ENCODE data around the gene SPIN3. TPM values are rescaled to one million over a fixed set of nuclear protein-coding genes. Genes with fewer than 3 reads are reported as not detected.
A peak's percentile ranks its signal among the peaks of the same experiment; 100 is the strongest.

Gene SPIN3
- total RNA-seq (2021; fragmentation: NEBNext Ultra II Directional; extraction: Animal tissue kit (Norgen Biotek cat#: 25700)) = 13.3 and 13.5 TPM in 2 replicates
- polyA plus RNA-seq (2011; rRNA removed) = 9.1 and 10.7 TPM in 2 replicates
- polyA plus RNA-seq (2011; cell fraction: cytosol; rRNA removed) = 13.1 TPM
- polyA plus RNA-seq (2011; cell fraction: nucleus; rRNA removed) = 36.7 TPM
- polyA plus RNA-seq (2012, experiment 1 of 2) = 9.2 to 18.0 TPM (median 13.6 TPM) in 4 replicates
- 2.9 TPM for polyA plus RNA-seq (2012, experiment 2 of 2)
- polyA plus RNA-seq (2013, experiment 1 of 2) = 10.2 TPM
- polyA plus RNA-seq (2013, experiment 2 of 2) = 9.2 TPM
- 11.2 and 14.0 TPM in 2 replicates for polyA minus RNA-seq (2011; rRNA and poly(A)+ RNA removed)
- 12.5 TPM for polyA minus RNA-seq (2011; cell fraction: cytosol; rRNA and poly(A)+ RNA removed)
- 40.6 TPM for polyA minus RNA-seq (2011; cell fraction: nucleus; rRNA and poly(A)+ RNA removed)
- long read RNA-seq, experiment 1, full-length matches to known transcripts = 9 of 10 reads
- long read RNA-seq, experiment 1, partial matches to known transcripts = 1 of 10 reads
- long read RNA-seq, experiment 1, other reads (novel, unspliced or antisense) = 0 of 10 reads
- long read RNA-seq, experiment 2, full-length matches to known transcripts = 6 of 8 reads
- long read RNA-seq, experiment 2, partial matches to known transcripts = 0 of 8 reads
- long read RNA-seq, experiment 2, other reads (novel, unspliced or antisense) = 2 of 8 reads

DNA sequence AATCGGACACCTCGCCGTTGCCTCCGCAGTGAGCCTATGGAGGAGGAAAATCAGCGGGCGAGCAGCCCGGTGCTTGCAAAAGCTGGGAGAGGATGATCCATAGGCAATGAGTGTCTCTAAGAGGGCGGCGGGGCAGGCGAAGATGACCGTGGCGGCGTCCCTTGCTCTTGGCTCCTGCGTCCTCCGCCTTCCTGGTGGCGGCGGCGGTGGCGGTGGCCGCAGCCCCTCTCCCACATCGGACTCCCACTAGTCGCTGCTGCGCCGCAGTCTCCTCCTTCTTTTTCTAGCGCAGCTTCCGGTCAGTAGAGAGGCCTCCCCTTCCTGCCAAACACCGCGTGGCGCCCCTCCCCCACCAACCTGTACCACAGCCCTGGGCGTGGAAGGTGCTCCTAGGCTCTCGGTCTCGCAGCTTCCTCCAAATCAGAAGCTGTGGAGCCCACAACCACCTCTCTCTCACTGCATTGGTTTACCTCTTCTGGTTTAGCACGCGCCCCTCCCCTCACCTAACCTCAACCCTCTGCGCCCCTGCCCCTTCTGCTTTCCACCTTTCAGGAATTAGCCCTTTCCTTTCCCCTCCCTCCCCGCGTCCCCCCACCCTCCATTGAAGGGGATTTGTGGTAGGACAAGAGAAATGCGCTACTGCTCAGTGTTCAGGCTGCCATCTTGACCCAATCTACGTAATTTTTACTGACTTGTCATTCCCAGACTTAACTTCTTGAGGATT, at the start of gene SPIN3:
SPIN3 (minus strand) TSS at position 271 of the 724 bp plus-strand sequence. CDS start 594 bp downstream, outside the sequence.
- 0 out of 7 replicates have a peak, but pooled peaks cover 0 to 7% (median 0%) of the 10 kb centered on the region in 4 experiments for H3K4me1 ChIP-seq (replicated peaks in 1 of 4; ENCODE audit: control insufficient read depth in 3 of 4, insufficient read depth in 4 of 4, low read length in 3 of 4)
- FAIRE-seq (peak; percentile 82), DNase-seq (ENCODE audit: low read depth in 1 of 2, low spot score in 2 of 2) (peak; percentile 78 to 80)
- peaks cover 3 to 30% (median 13%) of the 10 kb centered on the region in 4 experiments; a peak in 7 of 8 replicates for H3K36me3 ChIP-seq (ENCODE audit: control insufficient read depth in 2 of 4, insufficient read depth in 4 of 4, low read length in 3 of 4)
- H3K27ac ChIP-seq (ENCODE audit: low read depth, low read length) = peak within 1 kb of the TSS; percentile 87; the same call in 1 of the 2 replicates
- peak within 1 kb of the TSS; percentile 83 for H4K5ac ChIP-seq (ENCODE audit: insufficient read length, low read depth, low read length)
- no peaks in the 10 kb centered on the region for H3K9me3 ChIP-seq (ENCODE audit: insufficient read depth in 2 of 2, low read depth in 1 of 2, low read length in 1 of 2)
- peak within 1 kb of the TSS; percentile 87 for H3K4ac ChIP-seq (replicated peaks; ENCODE audit: insufficient read length, low read depth, low read length)
- peak within 1 kb of the TSS; percentile 89; the same call in 1 of the 2 replicates for H4K8ac ChIP-seq (ENCODE audit: extremely low read depth, insufficient read depth, low read length)
- H2BK20ac ChIP-seq (ENCODE audit: low read length) = no peak within 1 kb of the TSS
- H3K23me2 ChIP-seq (ENCODE audit: low read depth, low read length) = 0 out of 2 replicates have a peak, but pooled peaks cover 4% of the 10 kb centered on the region
- ChIA-PET POLR2A (ENCODE audit: partially characterized antibody) (interaction anchor here (0.6 to 1.4 kb wide), 4 partner anchors 11 to 48 kb away, joined by 3 to 4 read pairs (median 3); no protein-coding TSS in a partner anchor), CTCF (ENCODE audit: partially characterized antibody) (no interaction called here)
- no peaks in the 10 kb centered on the region; the same call in 1 of the 2 replicates for H3K79me1 ChIP-seq (ENCODE audit: low read depth, low read length)
- H2BK15ac ChIP-seq (ENCODE audit: low read length) = no peak within 1 kb of the TSS
- H3K27me3 ChIP-seq (replicated peaks in 1 of 4; ENCODE audit: control insufficient read depth in 3 of 4, extremely low read depth in 1 of 4, insufficient read depth in 3 of 4, low read length in 3 of 4) = no peaks in the 10 kb centered on the region
- no peak within 1 kb of the TSS for H4K91ac ChIP-seq (replicated peaks; ENCODE audit: insufficient read length, low read length)
- H2BK120ac ChIP-seq (replicated peaks; ENCODE audit: low read depth, low read length) = no peak within 1 kb of the TSS
- H3K79me2 ChIP-seq (ENCODE audit: control insufficient read depth in 1 of 2, insufficient read depth in 2 of 2, low read length in 2 of 2) = peaks cover 0 to 11% of the 10 kb centered on the region in 2 experiments; a peak in 2 of 4 replicates
- H3K23ac ChIP-seq (ENCODE audit: insufficient read length) = no peak within 1 kb of the TSS
- H4K20me1 ChIP-seq (replicated peaks in 1 of 2; ENCODE audit: control insufficient read depth in 1 of 2, insufficient read depth in 2 of 2, low read length in 2 of 2) = no peaks in the 10 kb centered on the region
- WGBS, 2 experiments (ENCODE audit: extremely low coverage in 1 of 2, insufficient coverage in 1 of 2, insufficient read length in 1 of 2, insufficient replicate concordance in 2 of 2, low coverage in 1 of 2, low lambda C conversion rate in 2 of 2, missing lambda C conversion rate in 1 of 2) = 0% methylated on average over 7 of the region's 39 CpGs; no CpG with 5 or more reads in 1 of the 2 experiments
- H3K9ac ChIP-seq (replicated peaks in 1 of 4; ENCODE audit: extremely low read depth in 1 of 4, low read depth in 3 of 4, low read length in 3 of 4) = peak within 1 kb of the TSS in 3 of 4 experiments; percentile 70 to 82 (median 75); a peak in 6 of 7 replicates
- H3K4me3 ChIP-seq (ENCODE audit: extremely low read depth in 1 of 4, insufficient read depth in 2 of 4, low read depth in 3 of 4, low read length in 4 of 4) = peak within 1 kb of the TSS; percentile 63 to 83 (median 69)
- peak within 1 kb of the TSS; percentile 54 for H3K56ac ChIP-seq (replicated peaks; ENCODE audit: insufficient read length, low read depth, low read length)
- H2BK12ac ChIP-seq (ENCODE audit: low read depth, low read length) = no peak within 1 kb of the TSS
- no peak within 1 kb of the TSS; the same call in 1 of the 2 replicates for H2BK5ac ChIP-seq (ENCODE audit: low read depth, low read length)
- H2AK5ac ChIP-seq (ENCODE audit: low read depth, low read length) = no peak within 1 kb of the TSS
- no peak within 1 kb of the TSS for H3K14ac ChIP-seq (ENCODE audit: insufficient read length)
- peak within 1 kb of the TSS; percentile 71 to 75 for H3K4me2 ChIP-seq (ENCODE audit: insufficient read depth in 1 of 2, low read depth in 2 of 2, low read length in 2 of 2)
- no peak within 1 kb of the TSS; the same call in 1 of the 2 replicates for H3K18ac ChIP-seq (ENCODE audit: extremely low read depth, low read length)
- H2AFZ ChIP-seq (ENCODE audit: low read length) = no peak within 1 kb of the TSS
- TF ChIP-seq CBX5 (IDR thresholded peaks at IDR 0.05; ENCODE audit: low read depth, low read length) (no peak), POLR2A (IDR thresholded peaks at IDR 0.05; ENCODE audit: control extremely low read depth in 1 of 2, low read depth in 2 of 2, low read length in 2 of 2) (peak; percentile 62 to 86), SRF (IDR thresholded peaks at IDR 0.05; ENCODE audit: low read depth, low read length) (no peak), KDM1A (IDR thresholded peaks at IDR 0.05; ENCODE audit: borderline replicate concordance, low read length) (no peak), TBP (IDR thresholded peaks at IDR 0.05; ENCODE audit: low read depth, low read length) (peak; percentile 69), RNF2 (IDR thresholded peaks at IDR 0.05; ENCODE audit: borderline replicate concordance, low read depth, low read length, missing control alignments, poor library complexity, severe bottlenecking) (no peak), E2F6 (IDR thresholded peaks at IDR 0.05) (peak; percentile 23; the same call in 1 of the 2 replicates)

Data from H1 (cell line).